Lung microvascular endothelial cell (primary cell): ENCODE data around the gene NCS1. TPM values are rescaled to one million over a fixed set of nuclear protein-coding genes. Genes with fewer than 3 reads are reported as not detected.
"Not testable (repeated sequence)": the region's sequence is repeated elsewhere in the genome, so short reads cannot be mapped to it uniquely, and the experiment has no call there.

Source experiments
- DNase-seq, 2 donors: peaks; one replicate each; pipeline versions ENCODE4 v3.0.0 to v3.0.0-alpha.2; 2010; ENCODE audit warnings: low read depth in 2 of 2
- total RNA-seq: library from RNA; depleted of rRNA; stranded (reverse); fragments of >200 nt; gene quantifications from 2 replicates; pipeline ENCODE4 v1.2.1, GENCODE V29; 2014

Gene NCS1
- total RNA-seq, 1 donor from 2014 or later: 4.8 TPM

GRCh38 chr9:130262061-130262745 lies 90.0 kb downstream of the NCS1 start:
- DNase-seq: no peak

GRCh38 chr9:130262771-130263170 lies 90.6 kb downstream of the NCS1 start:
- DNase-seq: no peak

- peak in 1 of 2 donors; percentile 25 for DNase-seq
These were observed 91.6 kb downstream of the NCS1 start for GRCh38 chr9:130263601-130264413.

GRCh38 chr9:130264414-130265350 lies 92.5 kb downstream of the NCS1 start:
- no peak for DNase-seq

- no peak for DNase-seq
These were observed 93.4 kb downstream of the NCS1 start, which contains the start of gene HMCN2 for GRCh38 chr9:130265431-130266235. TSS of gene HMCN2 (plus strand) at chr9:130265760. CDS start at chr9:130265879, 119 bp downstream.

GRCh38 chr9:130266236-130267098 lies 94.3 kb downstream of the NCS1 start:
- no peak for DNase-seq

- DNase-seq: no peak
These were observed 95.7 kb downstream of the NCS1 start for GRCh38 chr9:130267930-130268329.

- no peak for DNase-seq
These were observed 96.5 kb downstream of the NCS1 start for GRCh38 chr9:130268521-130269211.

GRCh38 chr9:130271473-130271872 lies 99.3 kb downstream of the NCS1 start:
- DNase-seq: peak in 1 of 2 donors; percentile 53

GRCh38 chr9:130275156-130275555 lies 103.0 kb downstream of the NCS1 start:
- no peak for DNase-seq

- DNase-seq: no peak
These were observed 103.9 kb downstream of the NCS1 start for GRCh38 chr9:130276121-130276520.

GRCh38 chr9:130276955-130277354 lies 104.8 kb downstream of the NCS1 start:
- no peak for DNase-seq

GRCh38 chr9:130277525-130277924 lies 105.3 kb downstream of the NCS1 start:
- DNase-seq: not testable (repeated sequence)

GRCh38 chr9:130283539-130284248 lies 111.5 kb downstream of the NCS1 start:
- DNase-seq: peak in 1 of 2 donors; percentile 33

- no peak for DNase-seq
These were observed 112.0 kb downstream of the NCS1 start for GRCh38 chr9:130284249-130284625.

- no peak for DNase-seq
These were observed 112.5 kb downstream of the NCS1 start for GRCh38 chr9:130284690-130285089.

- DNase-seq: no peak
These were observed 113.1 kb downstream of the NCS1 start for GRCh38 chr9:130285271-130285670.

GRCh38 chr9:130286072-130286770 lies 114.0 kb downstream of the NCS1 start:
- no peak for DNase-seq
